Measurements from ENCODE around the gene SLC6A9. TPM values are rescaled to one million over a fixed set of nuclear protein-coding genes. Genes with fewer than 3 reads are reported as not detected.

Gene SLC6A9
- total RNA-seq, 1 donor from 2014 or later = 4.0 TPM

GRCh38 chr1:44030605-44031251 lies 534 bp downstream of the SLC6A9 start:
- intact Hi-C loops (cut with micrococcal nuclease) = loop anchor here (1.0 to 10.0 kb wide), 8 partner anchors 25 to 1654 kb away; partner anchors contain the start of genes ATP6V0B, CCDC24, DMAP1 and GPBP1L1

- intact Hi-C loops (cut with micrococcal nuclease) = loop anchor here (1.0 to 10.0 kb wide), 9 partner anchors 25 to 1655 kb away; partner anchors contain the start of genes ARMH1, ATP6V0B, CCDC24 and DMAP1
These were observed 1.2 kb downstream of the SLC6A9 start for GRCh38 chr1:44029911-44030604.

GRCh38 chr1:44029260-44029910 lies 1.9 kb downstream of the SLC6A9 start:
- intact Hi-C loops (cut with micrococcal nuclease) = loop anchor here (1.0 kb wide), 1 partner anchor 645 kb away; the partner anchor contains the start of genes ARMH1 and TMEM53

GRCh38 chr1:44027320-44027719 lies 3.9 kb downstream of the SLC6A9 start:
- intact Hi-C loops (cut with micrococcal nuclease) = no loop called here

GRCh38 chr1:44025816-44026215 lies 5.4 kb downstream of the SLC6A9 start:
- intact Hi-C loops (cut with micrococcal nuclease) = no loop called here

GRCh38 chr1:44024903-44025525 lies 6.2 kb downstream of the SLC6A9 start:
- intact Hi-C loops (cut with micrococcal nuclease) = no loop called here

GRCh38 chr1:44024031-44024902 lies 7.0 kb downstream of the SLC6A9 start:
- intact Hi-C loops (cut with micrococcal nuclease) = no loop called here

- intact Hi-C loops (cut with micrococcal nuclease) = no loop called here
These were observed 9.5 kb downstream of the SLC6A9 start for GRCh38 chr1:44021581-44022321.

- intact Hi-C loops (cut with micrococcal nuclease) = no loop called here
These were observed 10.1 kb downstream of the SLC6A9 start for GRCh38 chr1:44021156-44021555.

GRCh38 chr1:44020464-44020863 lies 10.8 kb downstream of the SLC6A9 start:
- intact Hi-C loops (cut with micrococcal nuclease) = no loop called here

- intact Hi-C loops (cut with micrococcal nuclease) = no loop called here
These were observed 11.8 kb downstream of the SLC6A9 start for GRCh38 chr1:44019466-44019948.

- intact Hi-C loops (cut with micrococcal nuclease) = no loop called here
These were observed 14.3 kb downstream of the SLC6A9 start for GRCh38 chr1:44016890-44017400.

- intact Hi-C loops (cut with micrococcal nuclease) = no loop called here
These were observed 15.0 kb downstream of the SLC6A9 start for GRCh38 chr1:44016041-44016889.

- intact Hi-C loops (cut with micrococcal nuclease) = no loop called here
These were observed 16.1 kb downstream of the SLC6A9 start for GRCh38 chr1:44015206-44015605.

- intact Hi-C loops (cut with micrococcal nuclease) = no loop called here
These were observed 16.7 kb downstream of the SLC6A9 start for GRCh38 chr1:44014365-44015104.

- intact Hi-C loops (cut with micrococcal nuclease) = no loop called here
These were observed 17.3 kb downstream of the SLC6A9 start for GRCh38 chr1:44013949-44014348.

GRCh38 chr1:44012941-44013609 lies 18.2 kb downstream of the SLC6A9 start:
- intact Hi-C loops (cut with micrococcal nuclease) = no loop called here
